Stimulated activated naive CD4-positive, alpha-beta T cell (primary cell): ENCODE results near the gene C1orf115.
"Not testable (repeated sequence)": the region's sequence is repeated elsewhere in the genome, so short reads cannot be mapped to it uniquely, and the experiment has no call there.

ENCODE experiments used
- DNase-seq, 6 experiments: peaks; one replicate each; lab custom pipeline; 2025; lab: John Stamatoyannopoulos, UW

C1orf115 gene

GRCh38 chr1:220726634-220727033, 36.5 kb downstream of the C1orf115 start:
- no peak for DNase-seq

- DNase-seq, result no peak
Measured at GRCh38 chr1:220727519-220727918, 37.4 kb downstream of the C1orf115 start.

- DNase-seq, result no peak
Measured at GRCh38 chr1:220730486-220730885, 40.3 kb downstream of the C1orf115 start.

GRCh38 chr1:220732137-220732536, 42.0 kb downstream of the C1orf115 start:
- no peak for DNase-seq

GRCh38 chr1:220732621-220733020, 42.5 kb downstream of the C1orf115 start:
- no peak for DNase-seq

- peak; percentile 51 to 79 (median 67) for DNase-seq
Measured at GRCh38 chr1:220733086-220733601, 43.0 kb downstream of the C1orf115 start.

- DNase-seq, result no peak
Measured at GRCh38 chr1:220734571-220735326, 44.6 kb downstream of the C1orf115 start.

- DNase-seq, result not testable (repeated sequence)
Measured at GRCh38 chr1:220736283-220736682, 46.1 kb downstream of the C1orf115 start.

GRCh38 chr1:220741349-220741748, 51.2 kb downstream of the C1orf115 start:
- DNase-seq, result no peak

- DNase-seq, result no peak
Measured at GRCh38 chr1:220741825-220742224, 51.7 kb downstream of the C1orf115 start.

- no peak for DNase-seq
Measured at GRCh38 chr1:220742520-220742919, 52.4 kb downstream of the C1orf115 start.

GRCh38 chr1:220746851-220747250, 56.7 kb downstream of the C1orf115 start:
- DNase-seq, result no peak

- no peak for DNase-seq
Measured at GRCh38 chr1:220747437-220748088, 57.4 kb downstream of the C1orf115 start.

- no peak for DNase-seq
Measured at GRCh38 chr1:220748089-220748934, 58.1 kb downstream of the C1orf115 start, which contains the start of gene MTARC2. Gene MTARC2 (plus strand): TSS chr1:220748322. CDS start chr1:220748532, 210 bp downstream.
